G401.6 (cell line): ENCODE data around the gene TRPC4.

Experiments
- FAIRE-seq: peaks from 2 replicates; lab custom pipeline; 2012; peaks lifted over from hg19 to GRCh38; lab: Jason Lieb, UNC

TRPC4 gene

DNA sequence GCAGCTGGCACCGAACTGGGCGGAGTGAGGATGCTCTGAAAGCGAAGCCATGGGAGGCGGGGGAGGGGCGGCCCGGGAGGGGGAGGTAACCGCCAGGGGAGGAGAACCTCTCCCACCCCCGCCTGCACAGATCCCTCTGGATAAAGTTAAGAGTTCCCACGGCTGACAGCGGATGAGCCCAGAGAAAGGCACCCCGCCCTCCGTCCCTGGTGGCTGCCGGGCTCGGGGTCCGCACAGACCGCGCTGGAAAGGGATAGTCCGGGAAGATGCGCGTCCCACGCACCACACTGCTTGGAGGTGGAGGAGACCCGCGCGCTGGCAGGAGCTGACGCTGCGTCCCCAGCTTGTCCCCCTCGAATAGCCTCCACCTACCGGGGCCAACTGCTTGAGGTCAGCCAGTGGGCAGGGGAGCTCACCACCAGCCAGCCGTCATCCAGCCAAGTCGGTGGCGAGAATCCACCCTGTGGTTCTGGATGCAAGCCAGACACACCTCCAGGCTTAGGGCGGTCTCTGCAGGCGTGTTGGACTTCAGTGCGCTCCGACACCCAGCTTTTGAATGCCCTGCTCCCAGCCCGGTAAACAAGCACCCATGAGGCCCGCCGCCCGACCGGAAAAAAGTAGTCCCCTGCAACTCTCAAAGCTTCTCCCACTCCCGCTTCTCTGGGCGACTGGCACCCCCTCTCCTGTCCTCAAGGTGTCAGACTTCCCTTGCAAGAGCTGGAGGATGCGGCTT is at the start of gene TRPC4:
TRPC4 (minus strand) TSS at position 17 of the 733 bp plus-strand sequence. CDS start 86,439 bp downstream, outside the sequence.
- FAIRE-seq: no peak

DNA sequence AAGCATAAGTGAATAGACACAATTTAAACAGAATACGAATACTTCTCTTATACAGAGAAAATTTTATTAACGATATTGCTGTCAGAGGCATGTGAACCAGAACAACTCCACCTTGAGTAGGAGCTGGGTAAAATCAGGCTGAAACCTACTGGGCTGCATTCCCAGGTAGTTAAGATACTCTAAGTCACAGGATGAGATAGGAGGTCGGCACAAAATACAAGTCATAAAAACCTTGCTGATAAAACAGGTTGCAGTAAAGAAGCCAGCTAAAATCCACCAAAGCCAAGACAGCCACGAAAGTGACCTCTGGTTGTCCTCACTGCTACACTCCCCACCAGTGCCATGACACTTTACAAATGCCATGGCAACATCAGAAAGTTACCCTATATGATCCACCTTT is 49.2 kb upstream of the TRPC4 start:
- no peak for FAIRE-seq

DNA sequence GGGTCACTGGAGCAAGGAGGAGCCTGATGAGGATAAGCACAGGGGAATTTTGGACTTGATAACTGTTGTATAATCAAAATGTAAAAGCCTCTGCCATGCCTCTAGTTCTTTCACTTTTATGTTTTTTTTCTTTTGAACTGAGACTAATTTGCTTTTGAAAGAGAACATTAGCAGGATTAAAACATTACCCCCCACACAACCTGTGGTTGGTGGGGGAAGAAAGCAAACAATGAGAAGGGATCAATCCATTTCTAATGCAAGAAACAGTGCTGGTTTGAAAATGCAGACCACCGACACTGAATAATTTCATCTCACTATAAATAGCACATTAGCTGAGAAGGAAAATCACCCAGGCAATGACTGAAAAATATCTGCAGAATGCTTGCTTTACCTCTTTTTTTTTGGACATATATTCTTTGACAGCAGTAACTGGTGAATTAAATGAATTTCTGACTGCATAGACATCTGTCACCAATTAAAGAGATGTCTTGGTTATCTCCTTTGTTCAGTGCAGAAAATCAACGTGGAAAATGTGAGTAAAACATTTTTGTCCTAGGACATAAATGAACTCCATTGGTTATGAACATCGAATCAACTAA is 48.6 kb upstream of the TRPC4 start:
- no peak for FAIRE-seq

DNA sequence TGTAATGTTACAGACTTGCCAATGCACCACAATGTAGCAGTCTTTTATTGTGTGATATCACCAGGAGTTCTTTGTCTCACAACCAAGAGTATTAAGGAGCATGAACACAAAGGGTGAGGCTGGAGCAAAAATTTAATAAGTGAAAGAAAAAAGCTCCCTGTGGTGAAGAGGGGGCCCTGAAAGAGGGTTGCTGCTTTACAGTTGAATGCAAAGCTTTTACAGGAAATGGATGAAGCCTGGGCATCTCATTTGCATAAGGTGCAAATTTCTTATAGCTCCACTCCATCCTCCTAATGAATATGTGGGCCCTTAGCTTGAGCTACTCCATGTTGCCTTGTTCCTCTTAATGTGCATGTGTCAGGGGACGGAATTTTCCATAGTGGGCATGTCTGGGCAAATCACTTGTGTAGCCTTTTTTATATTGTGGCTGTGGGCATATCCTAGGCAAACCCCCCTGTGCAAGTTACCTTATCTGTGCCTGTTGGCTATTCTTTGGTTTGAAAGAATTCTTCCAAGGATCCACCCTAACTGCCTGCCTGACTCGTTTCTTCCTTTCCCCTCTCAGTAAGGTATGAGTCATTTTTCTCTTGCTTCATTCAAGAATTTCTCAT is 45.3 kb upstream of the TRPC4 start:
- no peak for FAIRE-seq

DNA sequence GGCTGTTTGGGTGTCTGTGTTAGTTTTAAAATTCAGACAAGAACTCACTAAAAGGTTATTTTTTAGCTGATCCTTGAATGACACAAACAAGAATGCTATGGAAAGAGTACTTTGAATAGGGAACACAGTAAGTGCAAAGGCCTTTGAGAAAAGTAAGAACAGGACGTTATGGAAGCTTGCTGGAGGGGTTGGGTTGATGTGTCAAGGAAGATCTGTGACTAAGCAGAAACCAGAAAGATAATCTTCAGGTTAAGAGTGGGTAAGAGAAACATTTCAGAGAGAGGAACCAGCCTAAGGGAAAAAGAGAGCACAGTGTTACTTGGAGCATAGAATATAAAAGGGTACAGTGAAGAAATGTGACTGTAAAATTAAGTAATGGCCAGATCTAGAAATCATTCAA is 41.2 kb upstream of the TRPC4 start:
- no peak for FAIRE-seq

DNA sequence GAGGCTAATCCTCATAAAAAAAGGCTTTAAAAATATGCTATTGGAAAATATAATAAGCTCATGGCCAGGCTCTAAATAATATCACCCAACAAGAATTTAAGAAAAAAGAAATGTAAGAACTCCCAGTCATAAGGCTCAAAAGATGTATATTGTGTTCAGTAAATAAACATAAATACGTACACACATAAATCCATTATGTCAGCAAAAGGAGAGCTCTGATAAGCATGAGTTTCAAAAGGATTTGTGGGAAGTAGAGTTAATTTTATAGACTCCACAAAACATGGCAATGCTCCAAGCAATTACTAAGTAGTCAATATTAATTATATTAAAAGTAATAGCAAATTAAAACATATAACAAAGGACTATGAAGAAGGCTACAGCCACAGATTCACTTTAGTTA is 37.3 kb upstream of the TRPC4 start:
- no peak for FAIRE-seq

DNA sequence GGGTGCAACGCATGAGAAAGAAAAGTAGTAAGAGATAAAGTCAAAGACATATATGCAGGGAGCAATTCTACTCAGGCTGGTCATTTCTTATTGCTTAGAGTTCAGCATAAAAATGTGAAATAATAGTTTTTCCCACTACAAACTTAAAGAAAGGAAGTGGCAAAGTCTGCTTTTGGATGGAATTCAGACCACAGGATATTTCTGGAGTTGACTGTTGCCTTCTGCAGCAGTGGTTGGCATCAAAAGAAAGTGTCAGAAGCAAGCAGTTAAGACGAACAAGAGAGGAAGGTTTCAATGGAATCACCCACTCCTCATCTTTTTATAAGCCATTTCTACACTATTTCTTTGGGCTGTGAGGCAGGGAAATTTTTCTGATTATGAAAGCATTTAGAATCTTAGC is 36.2 kb upstream of the TRPC4 start:
- FAIRE-seq: no peak

DNA sequence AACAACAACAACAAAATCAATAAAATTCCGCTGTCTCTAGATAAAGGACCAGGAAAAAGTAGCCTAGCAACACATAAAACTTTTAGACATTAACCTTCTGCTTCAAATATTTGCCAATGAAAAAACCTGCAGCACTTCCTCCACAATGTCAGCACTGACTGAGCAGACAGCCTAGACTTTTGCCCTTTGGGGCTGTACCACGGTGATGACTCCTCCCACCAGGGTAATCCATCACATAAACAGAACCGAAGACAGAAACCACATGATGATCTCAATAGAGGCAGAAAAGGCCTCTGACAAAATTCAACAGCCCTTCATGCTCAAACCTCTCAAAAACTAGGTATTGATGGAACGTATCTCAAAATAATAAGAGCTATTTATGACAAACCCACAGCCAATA is 30.2 kb upstream of the TRPC4 start:
- FAIRE-seq: no peak

DNA sequence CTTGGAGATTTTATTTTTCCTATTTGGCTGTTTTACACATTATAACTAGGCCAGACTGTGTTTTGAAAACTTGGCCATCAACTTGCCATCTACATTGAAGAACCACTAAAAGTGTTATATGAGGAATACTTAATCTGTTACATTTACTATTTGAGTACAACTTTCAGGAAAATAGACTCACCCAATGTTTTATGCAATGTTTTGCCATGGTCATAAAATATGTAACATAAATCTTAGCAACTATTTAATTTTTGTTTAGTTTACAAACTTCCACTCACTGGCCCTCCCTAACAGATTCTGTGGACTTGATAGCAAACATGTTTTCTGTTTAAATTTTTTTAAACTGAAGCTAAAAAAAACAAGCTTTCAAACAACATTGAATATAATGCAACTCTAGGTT is 23.7 kb upstream of the TRPC4 start:
- no peak for FAIRE-seq

DNA sequence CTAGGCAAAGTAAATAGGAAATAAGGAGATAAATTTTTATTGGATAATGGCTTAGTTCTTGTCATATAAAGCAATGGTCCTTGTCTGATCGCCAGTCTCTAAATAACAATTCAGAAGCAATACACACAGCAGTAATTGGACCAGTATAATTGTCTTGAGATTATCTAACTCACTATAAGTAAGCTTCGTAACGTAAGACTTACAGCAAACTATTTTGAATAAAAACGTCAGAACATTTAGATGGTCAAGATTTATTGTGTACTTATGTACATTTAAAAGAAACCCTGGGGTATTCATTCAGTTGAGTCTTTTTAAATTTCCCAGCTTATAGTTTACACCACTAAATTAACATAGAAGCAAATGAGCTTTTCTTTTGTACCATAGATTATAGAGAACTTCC is 20.2 kb upstream of the TRPC4 start:
- no peak for FAIRE-seq

DNA sequence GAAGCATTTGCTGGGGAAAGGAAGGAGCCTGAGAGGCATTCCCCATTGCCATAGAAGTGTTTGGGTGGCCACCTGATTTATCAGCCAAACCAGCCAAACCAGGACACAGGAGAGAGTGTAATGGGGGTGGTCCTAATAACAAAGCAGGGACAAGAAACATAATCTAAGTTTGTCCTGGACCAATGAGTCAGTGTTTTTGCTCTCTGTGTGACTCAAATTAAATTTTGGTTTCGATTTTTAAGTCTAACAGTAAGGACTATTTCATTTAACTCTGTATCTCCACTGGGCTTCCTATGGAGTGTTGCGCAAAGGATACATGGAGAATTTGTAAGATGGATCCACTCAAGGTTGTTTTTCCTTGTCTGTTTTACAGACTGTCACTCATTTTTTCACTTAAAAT is 19.5 kb upstream of the TRPC4 start:
- no peak for FAIRE-seq

DNA sequence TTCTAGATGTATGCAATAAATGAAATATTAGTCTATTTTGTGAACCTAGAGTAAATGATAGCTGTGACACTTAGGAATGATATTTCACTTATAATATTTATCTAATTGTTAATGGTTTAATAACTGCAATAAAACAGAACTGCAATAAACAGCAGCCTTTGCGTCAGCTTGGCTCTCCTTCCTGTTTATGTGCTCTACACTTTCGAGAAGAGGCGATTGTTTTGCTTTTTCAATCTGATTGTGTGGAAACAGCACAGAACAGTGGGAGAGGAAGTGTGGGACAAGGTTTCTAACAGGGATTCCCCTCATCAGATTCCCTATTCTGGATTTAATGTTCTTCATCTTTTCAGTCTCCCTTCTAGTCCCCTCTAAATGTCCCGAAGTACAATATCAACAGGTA is 17.3 kb upstream of the TRPC4 start:
- no peak for FAIRE-seq

DNA sequence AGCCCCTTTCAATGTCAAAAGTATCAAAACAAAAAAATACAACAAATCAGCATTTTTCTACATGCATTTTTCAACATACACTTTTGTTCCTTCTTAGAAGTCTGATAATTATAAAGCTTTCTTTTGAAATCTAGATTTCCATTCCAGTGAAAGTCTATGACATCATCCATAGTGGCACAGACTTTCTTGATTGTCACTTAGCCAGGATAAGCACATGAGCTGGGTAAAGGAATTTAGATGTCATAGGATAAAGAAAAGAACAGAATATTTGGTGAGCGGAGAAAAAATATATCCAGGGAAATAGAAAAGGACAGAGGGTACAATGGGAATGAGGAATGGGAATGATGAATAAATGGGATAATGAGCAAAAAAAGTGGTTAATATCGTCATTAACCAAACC is 15.1 kb upstream of the TRPC4 start:
- no peak for FAIRE-seq

DNA sequence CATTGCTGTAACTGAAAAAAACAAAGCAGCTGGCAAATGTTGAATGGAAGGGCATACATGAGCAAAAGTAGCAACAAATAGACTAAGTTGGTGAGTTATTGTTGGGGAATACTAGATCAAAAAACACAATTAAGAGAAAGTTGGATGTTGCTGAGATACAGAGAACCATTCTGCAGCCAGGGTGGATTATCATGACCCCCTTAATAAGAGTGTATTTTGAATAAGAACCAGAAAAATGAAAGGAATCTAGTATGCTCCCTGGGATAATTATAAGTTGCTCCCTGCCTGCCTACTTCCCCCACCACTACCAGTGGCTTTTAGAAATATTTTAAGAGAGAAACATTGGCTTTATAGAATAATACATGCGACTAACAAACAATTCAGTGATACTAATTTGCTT is 14.5 kb upstream of the TRPC4 start:
- no peak for FAIRE-seq

DNA sequence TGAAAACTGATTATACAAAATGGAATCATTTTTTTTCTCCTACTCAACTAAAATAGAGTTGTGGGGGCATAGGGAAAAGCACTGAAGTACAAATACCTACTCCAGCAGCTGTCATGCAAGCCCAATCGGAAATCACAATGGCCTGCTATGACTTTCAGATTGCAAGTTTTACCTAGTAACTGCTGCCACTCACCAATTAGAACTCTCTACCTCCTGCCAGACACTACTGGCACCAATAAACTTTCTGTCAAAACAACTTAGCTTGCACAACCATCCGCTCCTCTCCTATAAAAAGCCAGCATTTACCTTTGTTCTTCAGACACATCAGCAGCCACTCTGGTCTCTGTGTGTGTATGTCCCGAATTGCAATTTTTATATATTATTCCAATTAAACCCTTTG is 9.3 kb upstream of the TRPC4 start:
- no peak for FAIRE-seq

DNA sequence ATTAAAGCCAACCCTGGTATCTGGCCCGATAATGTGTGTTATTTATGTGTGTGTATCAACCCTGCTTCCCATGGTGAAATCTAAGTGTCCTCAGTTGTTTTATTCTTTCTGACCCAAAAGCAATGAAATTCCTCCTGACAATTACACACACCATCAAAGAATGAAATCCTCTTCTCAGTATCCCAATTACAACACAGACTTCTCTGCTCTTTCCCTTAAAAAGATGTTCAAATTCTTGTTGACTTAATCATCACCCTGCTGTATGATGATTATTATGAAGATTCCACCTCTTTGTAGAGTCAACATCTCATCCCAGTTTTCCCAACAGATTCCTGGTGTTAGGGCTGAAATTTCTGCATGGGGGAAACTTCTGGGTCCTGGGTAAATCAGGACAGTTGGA is 8.9 kb upstream of the TRPC4 start:
- no peak for FAIRE-seq

DNA sequence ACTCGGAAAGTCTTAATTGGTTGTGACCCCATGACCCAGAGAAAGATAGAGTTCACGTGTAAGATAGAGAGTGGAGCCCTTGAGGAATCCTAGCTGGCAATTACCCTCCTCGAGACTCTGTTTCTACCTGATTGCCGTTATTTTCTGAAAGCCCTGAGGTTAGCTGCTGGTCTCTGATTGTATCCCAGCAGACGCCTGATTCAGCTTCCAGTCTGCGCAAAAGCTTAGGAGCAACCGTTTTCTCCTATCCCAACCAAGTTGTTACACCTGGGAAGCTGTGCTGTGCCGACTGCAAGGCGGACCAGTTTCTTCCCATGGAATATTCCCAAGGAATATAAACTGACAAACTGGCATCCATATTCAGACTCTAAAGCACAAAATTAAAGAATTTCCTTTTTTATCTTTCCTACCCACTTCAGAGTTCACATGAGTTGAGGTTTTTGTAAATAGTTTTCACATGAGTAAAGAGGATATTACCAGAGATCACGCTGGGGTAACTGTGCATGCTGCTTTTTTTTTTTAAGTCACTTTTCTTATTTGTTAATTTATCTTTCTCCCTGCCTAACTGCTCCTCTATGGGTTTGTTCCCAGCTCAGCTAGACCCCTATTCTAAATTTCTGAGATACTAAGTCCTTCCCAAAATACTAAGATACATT is 1.5 kb upstream of the TRPC4 start:
- FAIRE-seq: no peak

DNA sequence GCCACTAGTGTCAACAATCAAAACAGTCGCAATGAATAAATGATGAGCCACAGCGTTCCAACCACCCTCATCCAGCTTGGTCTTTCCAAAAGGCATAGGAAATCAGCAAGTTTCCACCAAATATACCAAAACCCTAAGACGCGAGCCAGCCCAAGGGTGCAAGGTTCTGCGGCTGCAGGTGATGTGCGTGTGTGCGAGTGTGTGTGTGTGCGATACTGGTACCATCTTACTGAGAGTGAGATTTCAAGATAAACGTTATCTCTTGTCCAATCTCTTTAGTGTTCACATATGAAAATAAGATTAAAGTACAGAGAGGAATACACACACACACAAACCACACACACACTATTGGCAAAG is 895 bp upstream of the TRPC4 start:
- no peak for FAIRE-seq

DNA sequence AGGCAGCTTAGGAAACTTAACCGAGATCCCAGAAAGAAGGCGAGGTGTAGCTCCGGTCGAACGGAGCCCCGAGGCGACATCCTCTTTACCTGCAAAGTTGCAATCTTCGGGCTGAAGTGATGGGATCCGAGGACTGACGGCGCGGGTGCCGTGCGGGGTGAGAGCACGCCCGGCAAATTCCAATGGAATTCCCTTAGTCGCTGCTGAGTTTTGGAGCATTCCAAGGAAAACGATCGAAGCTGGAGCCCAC is 141 bp downstream of the TRPC4 start:
- FAIRE-seq: no peak

DNA sequence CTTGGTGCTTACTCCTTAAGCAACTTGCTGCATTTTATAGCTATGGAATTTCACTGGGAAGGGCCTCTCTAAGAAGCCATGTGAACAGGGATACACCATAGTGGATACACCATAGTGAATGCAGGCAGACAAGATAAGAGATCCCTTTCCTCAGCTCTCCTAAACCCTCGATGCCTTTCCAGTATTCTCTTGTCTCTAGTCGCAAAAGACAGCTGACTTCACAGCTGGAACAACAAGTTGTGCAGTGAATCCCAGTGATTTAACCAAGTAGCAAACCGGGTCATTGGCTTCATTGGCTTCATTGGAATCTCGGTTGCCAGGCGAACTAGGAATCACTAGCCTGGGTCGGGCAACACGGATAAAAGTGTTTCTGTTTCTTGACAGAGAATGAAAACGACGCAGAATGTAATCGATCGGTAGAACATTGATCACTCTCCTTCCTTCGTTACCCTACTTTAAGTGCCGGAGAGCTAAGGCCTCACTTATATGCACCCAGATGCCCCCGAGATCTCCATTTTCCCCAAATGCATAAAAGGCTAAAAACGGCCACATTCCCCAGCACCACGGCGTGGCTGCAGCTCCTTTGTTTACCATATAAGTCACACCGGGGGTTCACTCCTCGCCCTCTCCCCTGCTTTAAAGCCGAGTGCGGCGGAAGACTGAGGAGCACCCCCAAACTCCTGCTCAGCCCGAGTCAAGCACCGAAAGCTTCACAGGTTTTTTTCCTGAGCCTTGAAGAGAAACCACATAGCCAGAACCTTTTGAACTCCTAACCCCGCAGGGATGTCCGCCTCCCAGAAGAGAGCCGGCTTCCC is 674 bp downstream of the TRPC4 start:
- FAIRE-seq: no peak

DNA sequence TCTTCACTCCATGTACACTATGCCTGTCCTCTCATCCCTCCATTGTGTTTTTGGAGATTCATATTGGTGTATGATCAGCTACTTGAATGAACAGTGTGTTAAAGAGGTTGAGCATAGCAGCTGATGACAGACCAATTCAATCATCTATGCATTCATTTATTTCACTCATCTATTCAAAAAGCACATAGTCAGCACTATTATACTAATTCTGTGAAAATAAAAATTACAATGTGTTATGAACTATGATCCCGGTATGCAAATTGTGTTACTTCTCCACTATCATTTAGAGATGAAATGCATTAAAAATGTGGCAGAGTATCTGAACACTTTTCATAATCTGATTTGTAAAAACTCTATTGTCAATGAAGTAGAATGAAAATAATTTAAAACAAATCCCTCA is 5.9 kb downstream of the TRPC4 start:
- FAIRE-seq: no peak

DNA sequence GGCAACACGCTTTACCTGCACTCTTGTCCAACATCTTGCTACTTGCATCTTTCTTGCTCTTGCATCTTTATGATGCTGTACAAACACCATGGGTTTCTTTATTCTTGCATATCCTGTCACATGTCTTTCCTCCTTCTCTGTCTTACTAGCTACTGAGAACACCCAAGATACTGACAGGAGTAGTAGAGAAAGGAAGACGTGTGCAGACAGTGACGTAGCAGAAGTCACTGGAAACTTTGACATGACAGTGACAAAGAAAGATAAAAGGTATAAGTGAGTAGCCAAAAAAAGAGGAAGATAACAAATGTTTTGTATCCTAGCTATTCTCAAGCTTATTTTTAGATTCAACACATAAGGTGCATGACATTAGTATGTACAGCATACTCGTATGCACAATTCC is 34.2 kb downstream of the TRPC4 start:
- no peak for FAIRE-seq

DNA sequence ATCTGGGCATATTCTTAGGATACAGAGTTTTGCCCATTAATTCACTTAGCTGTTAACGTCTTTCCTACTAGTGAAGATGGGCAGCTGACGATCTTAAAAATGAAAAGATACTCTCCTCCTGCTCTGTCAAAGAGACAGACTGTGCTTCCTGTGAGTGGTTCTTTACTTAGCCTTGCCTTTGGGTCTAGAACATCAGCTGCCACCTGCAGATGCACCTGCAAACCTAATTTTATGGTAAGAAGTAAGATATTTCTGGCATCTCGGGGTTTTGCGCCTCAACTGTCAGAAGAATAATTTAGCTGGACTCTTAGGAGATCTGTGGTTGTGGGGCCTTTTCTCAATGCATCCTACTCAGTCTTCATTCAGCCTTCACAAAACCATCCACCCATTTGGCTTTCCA is 36.2 kb downstream of the TRPC4 start:
- FAIRE-seq: no peak
